GM12891 (cell line): ENCODE results near the gene RAB8B.
"Not testable (repeated sequence)": the region's sequence is repeated elsewhere in the genome, so short reads cannot be mapped to it uniquely, and the experiment has no call there.

ENCODE experiments used
- DNase-seq: peaks from one replicate; pipeline ENCODE4 v3.0.0; 2011; ENCODE audit warnings: low spot score; ENCODE audit not compliant: insufficient read length
- FAIRE-seq: peaks from 2 replicates; lab custom pipeline; 2011; peaks lifted over from hg19 to GRCh38; lab: Jason Lieb, UNC
- PAX5 ChIP-seq: IDR thresholded peaks from 2 replicates; pipeline ENCODE4 v1.6.1; 2011; ENCODE audit warnings: low read length, moderate library complexity, mild to moderate bottlenecking; ENCODE audit not compliant: insufficient read depth, severe bottlenecking
- POLR2A ChIP-seq: IDR thresholded peaks from 2 replicates; pipeline ENCODE4 v1.6.1; 2011; ENCODE audit warnings: low read depth, low read length, control low read depth
- POLR2AphosphoS5 ChIP-seq: IDR thresholded peaks from 2 replicates; pipeline ENCODE4 v1.6.1; 2011; ENCODE audit warnings: low read depth, low read length, control low read depth
- POU2F2 ChIP-seq: IDR thresholded peaks from 2 replicates; pipeline ENCODE4 v1.6.1; 2011; ENCODE audit warnings: low read depth, mild to moderate bottlenecking, control low read depth, low read length, moderate library complexity
- SPI1 ChIP-seq: IDR thresholded peaks from 2 replicates; pipeline ENCODE4 v1.6.1; 2011; ENCODE audit warnings: low read depth, low read length, control low read depth
- TAF1 ChIP-seq: IDR thresholded peaks from 2 replicates; pipeline ENCODE4 v1.6.1; 2011; ENCODE audit warnings: low read depth, low read length, control low read depth

RAB8B gene

DNA sequence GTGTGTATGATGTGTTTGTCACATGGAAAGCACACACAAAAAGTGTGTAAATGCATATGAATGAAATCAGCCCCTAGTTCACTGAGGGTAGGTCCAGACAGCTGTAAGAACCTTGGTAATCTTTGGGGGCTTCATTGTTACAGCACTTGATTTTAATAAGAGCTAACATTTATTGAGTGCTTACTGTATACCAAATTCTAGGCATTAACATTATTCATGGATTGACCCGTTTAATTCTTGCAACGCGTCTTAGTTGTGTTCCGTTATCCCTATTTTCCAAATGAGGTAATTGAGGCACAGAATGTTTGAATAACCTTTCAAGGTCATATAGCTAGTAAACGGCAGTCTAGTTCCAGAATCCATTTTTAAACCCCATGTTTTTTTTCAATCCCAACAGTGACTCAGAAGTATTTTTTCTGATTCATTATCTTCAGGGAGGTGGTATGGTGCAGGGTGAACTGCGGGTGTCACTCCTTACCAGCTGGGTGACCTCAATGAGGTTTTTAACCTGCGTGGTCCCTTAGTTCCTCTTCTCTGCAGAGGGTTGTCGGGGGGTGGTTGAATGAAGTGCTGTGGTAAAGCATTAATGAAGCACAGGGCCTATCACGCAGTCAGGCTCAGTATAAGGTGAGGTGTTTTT, 14.2 kb downstream of the RAB8B start:
- TF ChIP-seq POLR2AphosphoS5 (no peak), POU2F2 (no peak), SPI1 (peak; percentile 12; the same call in 1 of the 2 replicates), PAX5 (no peak), TAF1 (no peak), POLR2A (no peak)
- no peak for DNase-seq

DNA sequence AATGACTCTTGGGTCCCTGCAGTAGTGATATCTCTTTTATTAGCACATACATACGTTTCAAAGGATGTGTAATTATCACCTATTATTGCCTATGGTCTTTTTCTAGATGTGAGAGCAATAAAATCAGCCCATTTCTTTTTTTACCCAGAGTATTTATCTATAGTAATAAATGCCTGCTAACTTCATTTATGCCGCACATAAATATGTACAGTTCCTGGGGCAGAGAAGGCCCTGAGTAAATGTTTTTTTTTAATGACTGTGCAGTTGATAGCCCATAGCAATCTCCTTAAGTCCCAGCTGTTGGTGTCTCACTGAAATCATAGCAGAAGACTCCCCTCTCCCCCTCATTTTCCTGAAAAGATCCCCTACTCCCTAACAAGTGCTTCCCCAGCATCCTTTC, 16.7 kb downstream of the RAB8B start:
- FAIRE-seq (no peak), DNase-seq (no peak)
- TF ChIP-seq POLR2AphosphoS5: no peak
- no peak for TF ChIP-seq TAF1
- no peak for TF ChIP-seq SPI1
- no peak for TF ChIP-seq PAX5
- no peak for TF ChIP-seq POLR2A
- no peak for TF ChIP-seq POU2F2

More for the DNA sequence above, 14.2 kb downstream of the RAB8B start:
- peak; percentile 47 for FAIRE-seq

- DNase-seq, FAIRE-seq: not testable (repeated sequence)
Observed at GRCh38 chr15:63208824-63209223, 19.4 kb downstream of the RAB8B start.

DNA sequence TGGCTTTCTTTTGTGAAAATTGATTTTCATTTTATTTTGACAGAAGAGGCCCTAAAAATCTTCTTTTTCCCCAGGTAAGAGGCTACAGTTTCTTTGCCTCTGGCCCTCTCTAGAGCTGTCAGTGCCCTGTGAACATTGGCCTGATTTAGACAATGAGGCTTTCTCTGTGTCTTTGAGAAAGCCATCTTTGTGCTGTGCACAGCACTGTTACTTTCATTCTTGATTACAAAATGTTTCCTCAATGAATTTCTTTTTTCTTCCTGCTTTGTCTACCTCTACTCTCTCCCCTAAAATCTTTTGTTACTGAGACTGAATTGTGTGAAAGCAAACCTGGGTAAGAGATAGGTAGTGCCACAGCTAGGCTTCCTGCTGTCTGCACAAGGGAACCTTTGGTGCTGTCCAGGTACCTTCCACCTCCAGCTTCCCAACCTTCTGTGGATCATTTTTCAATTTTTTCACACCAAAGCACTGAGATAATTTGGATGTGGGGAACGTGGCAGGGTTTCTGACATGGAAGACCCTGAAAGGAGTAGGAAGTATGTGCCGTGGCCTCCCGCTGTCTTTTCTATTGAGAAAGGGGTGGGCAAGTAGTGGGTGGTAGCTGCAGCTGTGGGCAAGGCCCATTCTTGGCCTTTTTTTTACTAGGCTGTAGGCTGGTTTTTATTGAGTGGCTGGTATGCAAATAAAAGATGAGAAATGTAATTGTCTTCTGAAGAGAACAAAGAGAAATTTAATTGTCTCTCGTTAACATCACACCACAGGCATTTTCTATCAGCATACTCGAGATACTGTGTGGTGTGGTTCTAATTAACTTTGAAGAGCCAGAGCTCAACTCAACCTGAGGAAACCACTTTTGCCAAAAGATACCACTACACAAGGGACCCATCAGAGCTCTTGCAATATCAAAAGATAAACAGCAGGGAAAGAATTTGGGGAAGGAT, 21.0 kb downstream of the RAB8B start:
- DNase-seq (no peak), FAIRE-seq (peak; percentile 50)
- no peak for TF ChIP-seq TAF1
- no peak for TF ChIP-seq POLR2A
- no peak for TF ChIP-seq PAX5
- no peak for TF ChIP-seq SPI1
- no peak for TF ChIP-seq POU2F2
- no peak for TF ChIP-seq POLR2AphosphoS5

- TF ChIP-seq TAF1 (no peak), POLR2A (no peak), POLR2AphosphoS5 (no peak), POU2F2 (no peak), SPI1 (no peak), PAX5 (no peak)
- no peak for FAIRE-seq
- no peak for DNase-seq
Observed at GRCh38 chr15:63211092-63211490, 21.7 kb downstream of the RAB8B start.

DNA sequence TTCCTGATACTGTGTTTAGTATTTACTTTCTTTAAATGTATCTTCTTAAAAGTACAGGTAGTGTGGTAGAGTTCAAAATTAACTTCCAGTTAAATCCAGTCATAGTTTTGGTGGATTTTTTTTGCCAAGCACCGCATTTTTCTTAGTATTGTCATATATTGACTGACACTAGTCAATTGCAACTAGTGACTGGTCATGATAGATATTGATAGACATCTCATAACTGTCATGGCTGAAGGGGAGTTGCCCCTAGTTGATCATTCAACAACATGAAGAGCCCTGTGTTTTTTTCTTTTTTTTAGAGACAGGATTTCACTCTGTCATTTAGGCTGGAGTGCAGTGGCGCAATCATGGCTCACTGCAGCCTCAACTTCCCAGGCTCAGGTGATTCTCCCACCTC, 22.1 kb downstream of the RAB8B start:
- no peak for DNase-seq
- peak; percentile 52 for FAIRE-seq
- no peak for TF ChIP-seq POLR2A
- TF ChIP-seq TAF1: no peak
- no peak for TF ChIP-seq POU2F2
- no peak for TF ChIP-seq POLR2AphosphoS5
- no peak for TF ChIP-seq SPI1
- TF ChIP-seq PAX5: no peak

- DNase-seq (no peak), FAIRE-seq (peak; percentile 59)
- no peak for TF ChIP-seq POLR2AphosphoS5
- no peak for TF ChIP-seq POU2F2
- TF ChIP-seq SPI1: 0 out of 2 replicates have a peak, but pooled peaks have one; percentile 24
Observed at GRCh38 chr15:63212050-63213004, 22.9 kb downstream of the RAB8B start.

- no peak for FAIRE-seq
Observed at GRCh38 chr15:63218100-63218808, 28.8 kb downstream of the RAB8B start.

DNA sequence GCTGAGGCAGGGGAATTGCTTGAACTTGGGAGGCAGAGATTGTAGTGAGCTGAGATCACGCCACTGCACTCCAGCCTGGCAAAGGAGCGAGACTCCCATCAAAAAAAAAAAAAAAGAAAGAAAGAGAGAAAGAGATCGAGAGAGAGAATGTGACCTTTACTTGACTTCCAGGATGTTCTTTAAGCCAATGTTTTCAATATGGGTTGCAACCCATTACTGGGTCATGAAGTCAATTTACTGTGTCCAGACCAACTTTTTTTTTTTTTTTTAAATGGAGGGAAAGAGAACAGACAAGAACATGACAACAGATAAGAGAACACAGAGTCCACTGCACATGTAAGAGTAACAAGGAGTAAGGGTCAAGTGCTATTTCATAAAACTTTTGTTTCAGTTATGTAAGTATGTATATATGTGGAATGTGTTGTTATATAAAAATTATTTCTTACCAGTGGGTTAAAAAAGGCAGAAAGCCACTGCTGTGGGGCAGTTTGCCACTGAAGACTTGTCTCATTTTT, 29.8 kb downstream of the RAB8B start:
- DNase-seq (no peak), FAIRE-seq (no peak)
- TF ChIP-seq SPI1 (no peak), PAX5 (no peak), POLR2AphosphoS5 (no peak), POLR2A (no peak), TAF1 (no peak), POU2F2 (no peak)

More at GRCh38 chr15:63218100-63218808, 28.8 kb downstream of the RAB8B start:
- no peak for DNase-seq
- no peak for TF ChIP-seq PAX5
- TF ChIP-seq POLR2A: no peak
- no peak for TF ChIP-seq POLR2AphosphoS5
- no peak for TF ChIP-seq TAF1
- no peak for TF ChIP-seq POU2F2
- no peak for TF ChIP-seq SPI1
